Esophagus (tissue), 2 donors: ENCODE measurements around the gene R3HDM2. TPM values are rescaled to one million over a fixed set of nuclear protein-coding genes. Genes with fewer than 3 reads are reported as not detected.

Experiments used
- H3K27ac ChIP-seq, 2 donors: one replicate each; pipeline ENCODE4 v1.5.1; 2013; ENCODE audit warnings: low read depth in 2 of 2, mild to moderate bottlenecking in 2 of 2, inconsistent platforms in 1 of 2, low read length in 1 of 2, moderate library complexity in 1 of 2
- H3K27me3 ChIP-seq, 2 donors: one replicate each; pipeline ENCODE4 v1.6.1; 2013; ENCODE audit warnings: low read length in 2 of 2, control low read depth in 1 of 2, mild to moderate bottlenecking in 1 of 2; ENCODE audit not compliant: insufficient read depth in 2 of 2, control insufficient read depth in 1 of 2
- H3K36me3 ChIP-seq, 2 donors: one replicate each; pipeline ENCODE4 v1.6.1; 2013; ENCODE audit warnings: low read length in 1 of 2; ENCODE audit not compliant: control insufficient read depth in 2 of 2, insufficient read depth in 2 of 2
- H3K4me1 ChIP-seq, 2 donors: one replicate each; pipeline ENCODE4 v1.6.1; 2013; ENCODE audit warnings: low read length in 1 of 2; ENCODE audit not compliant: control insufficient read depth in 2 of 2, insufficient read depth in 2 of 2
- H3K4me3 ChIP-seq, 2 donors: one replicate each; pipeline ENCODE4 v1.5.1; 2013; ENCODE audit warnings: low read length in 2 of 2, mild to moderate bottlenecking in 2 of 2, low read depth in 1 of 2, moderate library complexity in 1 of 2
- H3K9me3 ChIP-seq, 2 donors: one replicate each; pipeline ENCODE4 v1.6.1; 2013; ENCODE audit warnings: mild to moderate bottlenecking in 2 of 2, low read depth in 1 of 2, low read length in 1 of 2, moderate library complexity in 1 of 2; ENCODE audit not compliant: control insufficient read depth in 2 of 2, insufficient read depth in 1 of 2
- WGBS, 2 donors: extraction: QIAGEN DNeasy Blood & Tissue Kit; methylation state at CpG; one replicate each; pipeline ENCODE4 v1.1.7; 2013; 5-methylcytosine and 5-hydroxymethylcytosine counted together
- polyA plus RNA-seq, 2 donors: library from polyadenylated mRNA; stranded (reverse); fragments of 200-250 nt; gene quantifications; one replicate each; pipeline ENCODE4 v1.2.3, GENCODE V29; 2013
- donor health status: healthy with polysubstance abuse.
- donor health status: Bipolar disorder and iron deficiency.

R3HDM2 gene
- polyA plus RNA-seq, 2 donors = 10.4 to 12.4 TPM

- no peak overlapping the region for H3K27ac ChIP-seq
- peaks cover 0 to 3% of the 10 kb centered on the region in 2 donors for H3K36me3 ChIP-seq
- H3K4me1 ChIP-seq = peaks cover 4 to 19% of the 10 kb centered on the region in 2 donors
- 53 to 63% methylated on average over 7 of the region's 7 CpGs for WGBS, 2 donors
- H3K27me3 ChIP-seq = peaks cover 0 to 9% of the 10 kb centered on the region in 2 donors
- peak overlapping the region in 1 of 2 donors; percentile 13 for H3K4me3 ChIP-seq
- H3K9me3 ChIP-seq = no peaks in the 10 kb centered on the region
Measured at GRCh38 chr12:57474862-57475261, 44.0 kb upstream of the R3HDM2 start.

- Histone ChIP-seq H3K27me3 (peaks cover 0 to 9% of the 10 kb centered on the region in 2 donors), H3K4me1 (peaks cover 4 to 19% of the 10 kb centered on the region in 2 donors), H3K4me3 (no peak overlapping the region), H3K36me3 (peaks cover 0 to 3% of the 10 kb centered on the region in 2 donors), H3K27ac (no peak overlapping the region), H3K9me3 (no peaks in the 10 kb centered on the region)
- WGBS, 2 donors = 77 to 79% methylated on average over 8 of the region's 8 CpGs
Measured at GRCh38 chr12:57474430-57474829, 43.6 kb upstream of the R3HDM2 start.

- Histone ChIP-seq H3K4me3 (no peak overlapping the region), H3K27me3 (peaks cover 0 to 9% of the 10 kb centered on the region in 2 donors), H3K36me3 (peaks cover 0 to 3% of the 10 kb centered on the region in 2 donors), H3K4me1 (peaks cover 4 to 19% of the 10 kb centered on the region in 2 donors), H3K9me3 (no peaks in the 10 kb centered on the region), H3K27ac (no peak overlapping the region)
- WGBS, 2 donors = 87 to 92% methylated on average over 5 of the region's 5 CpGs
Measured at GRCh38 chr12:57473886-57474285, 43.0 kb upstream of the R3HDM2 start.

GRCh38 chr12:57473392-57473791, 42.5 kb upstream of the R3HDM2 start:
- no peak overlapping the region for H3K4me3 ChIP-seq
- H3K27me3 ChIP-seq = peaks cover 0 to 9% of the 10 kb centered on the region in 2 donors
- no peak overlapping the region for H3K27ac ChIP-seq
- peaks cover 4 to 17% of the 10 kb centered on the region in 2 donors for H3K4me1 ChIP-seq
- H3K36me3 ChIP-seq = peaks cover 0 to 3% of the 10 kb centered on the region in 2 donors
- WGBS, 2 donors = 52 to 55% methylated on average over 3 of the region's 3 CpGs
- H3K9me3 ChIP-seq = no peaks in the 10 kb centered on the region

GRCh38 chr12:57472391-57472790, 41.5 kb upstream of the R3HDM2 start:
- Histone ChIP-seq H3K9me3 (no peaks in the 10 kb centered on the region), H3K4me3 (no peak overlapping the region), H3K4me1 (peaks cover 4 to 17% of the 10 kb centered on the region in 2 donors), H3K27ac (no peak overlapping the region), H3K36me3 (peaks cover 0 to 3% of the 10 kb centered on the region in 2 donors), H3K27me3 (peaks cover 0 to 9% of the 10 kb centered on the region in 2 donors)
- 84 to 90% methylated on average over 3 of the region's 3 CpGs for WGBS, 2 donors

GRCh38 chr12:57471661-57472060, 40.8 kb upstream of the R3HDM2 start:
- no peak overlapping the region for H3K4me3 ChIP-seq
- no peaks in the 10 kb centered on the region for H3K9me3 ChIP-seq
- 82 to 91% methylated on average over 3 of the region's 3 CpGs for WGBS, 2 donors
- H3K36me3 ChIP-seq = peaks cover 0 to 3% of the 10 kb centered on the region in 2 donors
- no peak overlapping the region for H3K27ac ChIP-seq
- H3K27me3 ChIP-seq = peaks cover 0 to 9% of the 10 kb centered on the region in 2 donors
- peaks cover 4 to 17% of the 10 kb centered on the region in 2 donors for H3K4me1 ChIP-seq

- Histone ChIP-seq H3K9me3 (no peaks in the 10 kb centered on the region), H3K4me1 (peaks cover 3 to 14% of the 10 kb centered on the region in 2 donors), H3K4me3 (no peak overlapping the region), H3K27ac (no peak overlapping the region), H3K36me3 (peaks cover 0 to 3% of the 10 kb centered on the region in 2 donors), H3K27me3 (peaks cover 0 to 7% of the 10 kb centered on the region in 2 donors)
- WGBS, 2 donors = 75 to 83% methylated on average over 4 of the region's 4 CpGs
Measured at GRCh38 chr12:57470970-57471656, 40.3 kb upstream of the R3HDM2 start.

GRCh38 chr12:57470286-57470969, 39.6 kb upstream of the R3HDM2 start:
- H3K4me1 ChIP-seq = peaks cover 0 to 7% of the 10 kb centered on the region in 2 donors
- no peak overlapping the region for H3K4me3 ChIP-seq
- no peaks in the 10 kb centered on the region for H3K9me3 ChIP-seq
- peaks cover 0 to 3% of the 10 kb centered on the region in 2 donors for H3K36me3 ChIP-seq
- H3K27ac ChIP-seq = no peak overlapping the region
- peaks cover 0 to 2% of the 10 kb centered on the region in 2 donors for H3K27me3 ChIP-seq
- 92 to 93% methylated on average over 14 of the region's 14 CpGs for WGBS, 2 donors

- Histone ChIP-seq H3K27me3 (no peaks in the 10 kb centered on the region), H3K4me1 (no peaks in the 10 kb centered on the region), H3K9me3 (no peaks in the 10 kb centered on the region), H3K27ac (no peak overlapping the region), H3K36me3 (peaks cover 0 to 3% of the 10 kb centered on the region in 2 donors), H3K4me3 (no peak overlapping the region)
- 84 to 89% methylated on average over 10 of the region's 10 CpGs for WGBS, 2 donors
Measured at GRCh38 chr12:57469296-57470164, 38.7 kb upstream of the R3HDM2 start.
